Retinal pigment epithelial cell (primary cell): Measurements from ENCODE around the gene PCAT6.

Source experiments
- DNase-seq: peaks from one replicate; pipeline ENCODE4 v3.0.0-alpha.2; 2010; ENCODE audit warnings: low read depth
- H3K4me3 ChIP-seq: 2 replicates; pipeline ENCODE4 v1.5.1; 2011; ENCODE audit warnings: mild to moderate bottlenecking, low read length, control low read depth, moderate library complexity
- CTCF ChIP-seq: conservative IDR thresholded peaks from 2 replicates; pipeline ENCODE4 v1.5.1; 2011; ENCODE audit warnings: low read depth, low read length, control low read depth, inconsistent platforms

PCAT6 gene

DNA sequence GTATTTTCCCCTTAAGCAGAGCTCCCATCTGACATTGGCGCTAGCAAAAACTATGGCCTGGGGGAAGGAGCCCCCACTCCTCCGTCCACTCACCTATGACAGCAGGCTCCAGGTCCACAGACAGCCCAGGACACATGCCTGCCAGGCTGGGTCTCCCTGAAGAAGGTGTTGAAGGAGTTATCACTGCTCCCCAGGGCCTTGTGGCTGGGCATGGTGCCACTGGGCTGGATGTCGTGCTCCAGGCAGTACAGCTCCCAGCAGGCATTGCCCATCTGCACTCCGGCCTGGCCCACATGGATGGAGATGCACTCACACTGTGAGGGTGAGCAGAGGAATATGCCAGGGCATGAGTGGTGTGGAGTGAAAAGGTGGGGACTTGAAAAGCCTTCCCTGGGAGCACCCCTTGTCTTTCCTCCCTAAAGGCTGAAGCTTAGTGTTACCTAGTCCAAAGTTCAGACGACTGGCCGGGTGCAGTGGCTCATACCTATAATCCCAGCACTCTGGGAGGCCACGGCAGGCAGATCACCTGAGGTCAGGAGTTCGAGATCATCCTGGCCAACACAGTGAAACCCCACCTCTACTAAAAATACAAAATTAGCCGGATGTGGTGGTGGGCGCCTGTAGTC lies 48.1 kb downstream of the PCAT6 start:
- no peak for DNase-seq
- no peak overlapping the region for H3K4me3 ChIP-seq
- no peak for TF ChIP-seq CTCF

DNA sequence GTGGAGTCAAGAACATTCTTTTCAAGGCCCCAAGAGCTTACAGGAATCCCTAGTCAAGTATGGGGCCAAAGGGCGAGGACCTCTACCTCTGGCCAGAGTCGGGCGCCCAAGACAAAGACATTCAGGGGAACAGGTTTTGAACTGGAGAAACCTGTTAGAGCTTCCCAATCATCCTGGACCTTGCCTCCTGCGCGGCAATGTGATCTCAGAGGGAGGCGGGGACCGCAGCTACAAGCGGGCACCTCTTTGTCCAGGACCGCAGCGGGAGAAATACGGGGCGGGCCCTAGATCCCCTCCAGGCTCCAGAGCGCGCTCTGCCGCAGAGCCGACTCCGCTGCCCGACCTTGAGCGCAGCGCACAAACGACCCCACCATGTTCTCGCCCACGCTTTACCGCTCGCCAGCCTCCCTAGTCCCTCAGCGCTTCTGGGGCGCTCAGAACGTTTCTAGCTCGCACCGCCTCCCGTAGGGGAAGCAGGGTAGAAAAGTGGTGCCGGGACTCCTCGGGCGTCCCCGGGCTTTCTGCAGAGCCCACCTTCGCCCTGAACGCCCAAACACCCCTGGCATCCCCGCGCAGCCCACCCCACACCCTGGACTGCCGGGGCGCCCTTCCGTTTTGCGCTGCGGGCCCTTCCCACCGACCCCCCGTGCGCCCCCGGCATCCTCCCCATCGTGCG lies 50.1 kb downstream of the PCAT6 start:
- DNase-seq: no peak
- TF ChIP-seq CTCF: no peak
- peak overlapping the region; percentile 76 for H3K4me3 ChIP-seq
